ENCODE results near the gene TRMT44. TPM values are rescaled to one million over a fixed set of nuclear protein-coding genes. Genes with fewer than 3 reads are reported as not detected.

TRMT44 gene
- total RNA-seq, 1 donor from 2014 or later: 23.9 TPM

DNA sequence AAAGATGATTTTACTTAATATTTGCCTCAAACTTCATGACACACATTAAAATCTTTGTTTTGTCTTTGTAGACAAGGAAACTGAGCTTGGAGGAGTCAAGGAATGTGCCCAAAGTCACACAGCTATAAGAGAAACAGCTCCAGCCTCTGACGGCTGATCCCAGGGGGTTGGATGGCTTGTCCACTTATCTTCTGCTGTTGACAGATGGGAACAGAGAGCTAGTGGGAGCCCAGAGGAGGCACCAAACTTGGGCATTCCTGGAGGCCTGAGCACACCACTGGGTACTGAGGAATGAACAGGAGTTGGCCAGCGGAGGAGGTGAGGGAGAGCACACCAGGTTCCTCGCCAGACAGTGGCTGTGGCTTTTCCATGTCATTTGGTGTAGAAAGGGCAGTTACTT lies 83.2 kb downstream of the TRMT44 start:
- Histone ChIP-seq H3K4me1 (no peaks in the 10 kb centered on the region), H3K9me3 (peaks cover 8% of the 10 kb centered on the region), H3K27ac (no peak overlapping the region), H3K27me3 (ENCODE audit: low read depth) (no peaks in the 10 kb centered on the region), H3K4me3 (no peak overlapping the region), H3K36me3 (no peaks in the 10 kb centered on the region)
- DNase-seq (no peak), ATAC-seq (no peak)
- intact Hi-C loops (cut with DNase I): no loop called here
- TF ChIP-seq, protein P1, sequence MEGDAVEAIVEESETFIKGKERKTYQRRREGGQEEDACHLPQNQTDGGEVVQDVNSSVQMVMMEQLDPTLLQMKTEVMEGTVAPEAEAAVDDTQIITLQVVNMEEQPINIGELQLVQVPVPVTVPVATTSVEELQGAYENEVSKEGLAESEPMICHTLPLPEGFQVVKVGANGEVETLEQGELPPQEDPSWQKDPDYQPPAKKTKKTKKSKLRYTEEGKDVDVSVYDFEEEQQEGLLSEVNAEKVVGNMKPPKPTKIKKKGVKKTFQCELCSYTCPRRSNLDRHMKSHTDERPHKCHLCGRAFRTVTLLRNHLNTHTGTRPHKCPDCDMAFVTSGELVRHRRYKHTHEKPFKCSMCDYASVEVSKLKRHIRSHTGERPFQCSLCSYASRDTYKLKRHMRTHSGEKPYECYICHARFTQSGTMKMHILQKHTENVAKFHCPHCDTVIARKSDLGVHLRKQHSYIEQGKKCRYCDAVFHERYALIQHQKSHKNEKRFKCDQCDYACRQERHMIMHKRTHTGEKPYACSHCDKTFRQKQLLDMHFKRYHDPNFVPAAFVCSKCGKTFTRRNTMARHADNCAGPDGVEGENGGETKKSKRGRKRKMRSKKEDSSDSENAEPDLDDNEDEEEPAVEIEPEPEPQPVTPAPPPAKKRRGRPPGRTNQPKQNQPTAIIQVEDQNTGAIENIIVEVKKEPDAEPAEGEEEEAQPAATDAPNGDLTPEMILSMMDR (IDR thresholded peaks at IDR 0.05): no peak

DNA sequence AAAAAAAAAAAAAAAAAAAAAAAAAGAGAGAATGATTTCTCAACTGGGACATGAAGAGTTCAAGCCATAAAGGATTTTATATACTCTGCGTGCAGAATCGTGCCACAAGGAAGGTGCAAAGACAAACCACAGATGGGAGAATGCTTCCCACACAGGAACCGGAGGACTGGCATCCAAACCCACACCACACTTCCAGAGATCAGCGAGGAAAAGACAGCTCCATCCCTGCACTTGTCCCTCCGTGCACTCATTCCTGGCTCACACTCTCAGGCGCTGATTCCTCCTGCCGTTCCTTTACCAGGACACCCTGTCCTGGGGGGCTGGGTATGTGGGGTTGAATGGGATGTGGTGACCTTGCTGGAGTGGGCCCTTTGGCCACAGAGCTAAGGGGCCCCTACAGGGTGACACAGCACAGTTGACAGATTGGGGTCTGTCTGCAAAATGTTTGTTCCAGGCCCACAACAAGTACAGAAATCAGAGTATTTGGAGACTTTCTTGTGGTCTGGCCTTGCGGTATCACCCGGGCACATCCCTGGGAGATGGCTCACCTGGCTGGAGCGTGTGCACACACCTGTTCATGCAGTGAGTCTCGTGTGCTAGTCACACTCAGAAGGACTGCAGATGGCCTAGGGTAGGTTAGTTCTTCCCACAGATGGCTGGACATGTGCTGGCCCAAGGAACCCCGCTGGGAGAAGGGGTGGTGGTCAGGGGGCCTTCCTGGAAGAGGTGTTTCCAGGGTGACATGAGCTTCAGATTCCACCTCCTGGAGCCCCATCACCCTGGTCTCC lies 84.2 kb downstream of the TRMT44 start:
- intact Hi-C loops (cut with DNase I): no loop called here
- ATAC-seq (peak in 1 of 2 donors; percentile 37), DNase-seq (no peak)
- H3K36me3 ChIP-seq: no peaks in the 10 kb centered on the region
- no peaks in the 10 kb centered on the region for H3K4me1 ChIP-seq
- TF ChIP-seq, protein P1 (IDR thresholded peaks at IDR 0.05): no peak
- peak overlapping the region; percentile 41 for H3K27ac ChIP-seq
- H3K9me3 ChIP-seq: peaks cover 8% of the 10 kb centered on the region
- no peaks in the 10 kb centered on the region for H3K27me3 ChIP-seq (ENCODE audit: low read depth)
- H3K4me3 ChIP-seq: no peak overlapping the region

DNA sequence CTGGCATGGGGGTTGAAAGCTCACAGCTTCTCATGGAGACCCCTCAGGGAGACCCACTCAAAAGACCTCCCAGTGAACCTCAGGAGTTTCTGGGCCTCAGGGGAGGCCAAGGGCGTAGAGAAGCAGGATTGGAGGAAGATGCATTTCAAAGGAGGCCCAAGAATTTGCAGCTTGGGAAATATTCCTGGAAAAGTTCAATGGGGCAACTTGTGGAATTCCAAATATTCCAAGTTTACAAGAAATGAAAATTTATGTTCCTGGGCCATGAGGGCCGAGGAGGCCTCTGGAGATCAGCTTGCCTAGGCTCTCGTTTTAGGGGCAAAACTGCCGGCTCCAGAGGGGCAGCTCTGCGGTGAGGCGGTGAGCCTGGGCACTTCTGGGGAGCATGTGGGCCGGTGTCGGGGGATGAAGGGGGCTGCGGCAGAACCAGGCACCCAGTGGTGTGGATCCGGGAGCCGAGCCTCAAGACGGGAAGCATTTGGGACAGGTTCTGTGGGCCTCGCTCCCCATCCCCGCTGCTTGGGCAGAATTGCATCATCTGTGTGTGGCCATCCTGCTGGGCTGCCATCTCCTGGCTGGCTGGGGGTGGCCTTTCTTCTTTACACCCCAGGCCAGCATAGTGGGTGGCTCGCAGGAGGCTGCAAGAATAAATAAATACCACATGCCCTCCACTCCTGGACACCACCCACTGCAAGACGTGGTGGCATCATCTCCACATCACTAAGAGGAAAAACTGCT lies 85.0 kb downstream of the TRMT44 start:
- Histone ChIP-seq H3K27me3 (ENCODE audit: low read depth) (no peaks in the 10 kb centered on the region), H3K27ac (no peak overlapping the region), H3K4me1 (no peaks in the 10 kb centered on the region), H3K9me3 (peaks cover 8% of the 10 kb centered on the region), H3K36me3 (no peaks in the 10 kb centered on the region), H3K4me3 (no peak overlapping the region)
- TF ChIP-seq, protein P1 (IDR thresholded peaks at IDR 0.05): no peak
- intact Hi-C loops (cut with DNase I): no loop called here
- DNase-seq: no peak
- ATAC-seq: peak; percentile 12 to 33

Other genes with a start within 250 kb of the TRMT44 start
- 73.1 TPM for gene SH3TC1, start 241.5 kb upstream of the TRMT44 start, total RNA-seq
- 15.5 TPM for gene HTRA3, start 171.0 kb upstream of the TRMT44 start, total RNA-seq
- 30.4 TPM for gene ACOX3, start 54 bp upstream of the TRMT44 start, total RNA-seq
- 0.21 TPM for gene GPR78, start 139.6 kb downstream of the TRMT44 start, total RNA-seq
- 6.0 TPM for gene CPZ, start 152.0 kb downstream of the TRMT44 start, total RNA-seq

Data from lower lobe of right lung (tissue), 2 donors.